CD14-positive monocyte (primary cell): ENCODE measurements around the gene KCNMA1. TPM values are rescaled to one million over a fixed set of nuclear protein-coding genes. Genes with fewer than 3 reads are reported as not detected.

Experiments used
- DNase-seq, 3 donors: peaks; one replicate each; pipeline ENCODE4 v3.0.0-alpha.2; 2011 to 2022
- H2AFZ ChIP-seq: 2 replicates; pipeline ENCODE4 v1.6.0; 2012; ENCODE audit warnings: mild to moderate bottlenecking, low read depth, low read length, inconsistent platforms; ENCODE audit not compliant: insufficient read depth, poor library complexity, severe bottlenecking
- H3K27ac ChIP-seq, 2 donors: 1 replicate in 1 of 2; 2 replicates in 1 of 2; pipeline ENCODE4 v1.5.1; 2012 to 2013; ENCODE audit warnings: low read length in 2 of 2, control low read depth in 1 of 2, inconsistent platforms in 1 of 2, low read depth in 1 of 2, mild to moderate bottlenecking in 1 of 2
- H3K27me3 ChIP-seq, 2 donors: one replicate each; pipeline versions ENCODE4 v1.6.0 to v1.6.1; 2011 to 2013; ENCODE audit warnings: low read length in 2 of 2; ENCODE audit not compliant: control insufficient read depth in 2 of 2, insufficient read depth in 2 of 2
- H3K36me3 ChIP-seq, 2 donors: replicated peaks in 1 of 2; 1 replicate in 1 of 2; 2 replicates in 1 of 2; pipeline versions ENCODE4 v1.5.1 to v1.6.1; 2012 to 2013; ENCODE audit warnings: low read length in 2 of 2, control low read depth in 1 of 2, inconsistent platforms in 1 of 2, mild to moderate bottlenecking in 1 of 2; ENCODE audit not compliant: insufficient read depth in 2 of 2, control insufficient read depth in 1 of 2
- H3K4me1 ChIP-seq, 2 donors: 1 replicate in 1 of 2; 2 replicates in 1 of 2; pipeline versions ENCODE4 v1.5.1 to v1.6.1; 2012 to 2013; ENCODE audit warnings: low read length in 2 of 2, control low read depth in 1 of 2, inconsistent platforms in 1 of 2, mild to moderate bottlenecking in 1 of 2, moderate library complexity in 1 of 2; ENCODE audit not compliant: insufficient read depth in 2 of 2, control insufficient read depth in 1 of 2
- H3K4me2 ChIP-seq: replicated peaks from 2 replicates; pipeline ENCODE3; 2012; ENCODE audit warnings: low read length, moderate library complexity, mild to moderate bottlenecking; ENCODE audit not compliant: poor library complexity, severe bottlenecking; ENCODE audit errors: extremely low read depth
- H3K4me3 ChIP-seq, 3 experiments: fragments of 200-600 bp in 1 of 3; sonication (generic) in 1 of 3; replicated peaks in 1 of 3; 1 replicate in 2 of 3; 2 replicates in 1 of 3; pipeline ENCODE4 v1.5.1; 2011 to 2013; ENCODE audit warnings: low read length in 3 of 3, mild to moderate bottlenecking in 3 of 3, control low read depth in 2 of 3, low read depth in 2 of 3, inconsistent platforms in 1 of 3, moderate library complexity in 1 of 3
- H3K79me2 ChIP-seq: 2 replicates; pipeline ENCODE4 v1.6.0; 2012; ENCODE audit warnings: mild to moderate bottlenecking, control low read depth, inconsistent platforms, low read length, moderate library complexity; ENCODE audit not compliant: insufficient read depth
- H3K9ac ChIP-seq: 2 replicates; pipeline ENCODE4 v1.6.0; 2017; ENCODE audit warnings: low read length, mild to moderate bottlenecking; ENCODE audit not compliant: insufficient read depth, poor library complexity, severe bottlenecking
- H3K9me3 ChIP-seq, 2 donors: replicated peaks in 1 of 2; 1 replicate in 1 of 2; 2 replicates in 1 of 2; pipeline versions ENCODE4 v1.5.1 to v1.6.1; 2012 to 2013; ENCODE audit warnings: low read length in 2 of 2, control low read depth in 1 of 2; ENCODE audit not compliant: control insufficient read depth in 1 of 2, insufficient read depth in 1 of 2
- H4K20me1 ChIP-seq: 2 replicates; pipeline ENCODE4 v1.6.0; 2012; ENCODE audit warnings: mild to moderate bottlenecking, low read length, control low read depth, moderate library complexity; ENCODE audit not compliant: insufficient read depth
- H3K27ac Mint-ChIP-seq, 7 donors: one replicate each; pipeline ENCODE4 v1.8.0; 2020; ENCODE audit warnings: mild to moderate bottlenecking in 7 of 7, mixed read lengths in 7 of 7, moderate library complexity in 6 of 7, inconsistent platforms in 2 of 7
- H3K27me3 Mint-ChIP-seq, 3 donors: one replicate each; pipeline ENCODE4 v1.8.0; 2021 to 2022; ENCODE audit warnings: low read depth in 3 of 3, mild to moderate bottlenecking in 3 of 3, mixed read lengths in 3 of 3, moderate library complexity in 3 of 3, inconsistent platforms in 1 of 3
- H3K36me3 Mint-ChIP-seq, 2 donors: one replicate each; pipeline ENCODE4 v1.8.0; 2020; ENCODE audit warnings: mixed read lengths in 2 of 2, inconsistent platforms in 1 of 2, mild to moderate bottlenecking in 1 of 2
- H3K4me1 Mint-ChIP-seq: one replicate; pipeline ENCODE4 v1.8.0; 2020; ENCODE audit warnings: mild to moderate bottlenecking, mixed read lengths
- H3K4me3 Mint-ChIP-seq, 2 donors: one replicate each; pipeline ENCODE4 v1.8.0; 2020; ENCODE audit warnings: mild to moderate bottlenecking in 2 of 2, mixed read lengths in 2 of 2, moderate library complexity in 1 of 2
- H3K9me3 Mint-ChIP-seq, 7 donors: one replicate each; pipeline ENCODE4 v1.8.0; 2020 to 2022; ENCODE audit warnings: mixed read lengths in 7 of 7, mild to moderate bottlenecking in 6 of 7, moderate library complexity in 6 of 7, inconsistent platforms in 2 of 7
- CTCF ChIP-seq: fragments of 200-600 bp; IDR thresholded peaks from one replicate; pipeline ENCODE4 v1.8.0; 2022; ENCODE audit warnings: antibody characterized with exemption, mild to moderate bottlenecking
- WGBS: methylation state at CpG from one replicate; pipeline ENCODE4 v1.1.5; 2013; ENCODE audit warnings: missing lambda C conversion rate; ENCODE audit not compliant: insufficient coverage; 5-methylcytosine and 5-hydroxymethylcytosine counted together
- intact Hi-C, 2 donors: fragments of 100-400 bp; cut with micrococcal nuclease; formaldehyde crosslinking; loops; one replicate each; pipeline versions ENCODE4 v1.15.0 to v1.15.1; 2023
- polyA plus RNA-seq, 3 donors: library from polyadenylated mRNA; depleted of rRNA in 1 of 3; unstranded in 2 of 3; stranded (reverse) in 1 of 3; fragments of 300-500 nt in 2 of 3; fragments of >200 nt in 1 of 3; fragmentation: Illumina TruSeq in 2 of 3; gene quantifications; 1 replicate in 2 of 3; 2 replicates in 1 of 3; pipeline ENCODE4 v1.2.3, GENCODE V29; 2012 to 2021

KCNMA1 gene
- polyA plus RNA-seq, 3 donors: 0.11 to 1.0 TPM; not detected in 1

DNA sequence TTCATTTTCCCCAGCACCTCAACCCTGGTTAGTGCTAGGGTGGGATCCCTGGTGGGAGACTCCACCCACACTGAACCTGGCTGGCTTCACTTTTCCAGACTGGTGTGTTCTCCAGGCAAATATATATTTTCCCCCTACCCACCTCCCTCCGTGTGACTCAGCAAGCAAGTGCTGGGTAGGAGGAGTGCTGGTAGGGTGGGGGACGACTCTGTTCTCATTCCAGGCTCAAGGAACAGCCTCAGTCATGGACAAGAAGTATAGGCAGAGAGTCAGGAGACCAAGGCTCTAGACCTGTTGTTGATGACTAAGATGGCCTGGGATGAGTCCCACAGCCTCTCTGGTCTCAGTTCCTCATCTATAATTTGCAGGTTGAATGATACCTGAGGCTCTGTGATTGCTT, 328.1 kb downstream of the KCNMA1 start:
- H3K4me2 ChIP-seq: no peak overlapping the region
- no CpG with 5 or more reads among the region's 2 CpGs for WGBS
- Mint-ChIP-seq H3K27ac (no peak overlapping the region), H3K36me3 (no peaks in the 10 kb centered on the region), H3K9me3 (peaks cover 0 to 1% (median 0%) of the 10 kb centered on the region in 7 donors), H3K27me3 (peaks cover 11 to 21% (median 13%) of the 10 kb centered on the region in 3 donors), H3K4me1 (no peaks in the 10 kb centered on the region), H3K4me3 (no peak overlapping the region)
- DNase-seq: no peak
- intact Hi-C loops: no loop called here
- H3K4me3 ChIP-seq: no peak overlapping the region
- no peaks in the 10 kb centered on the region for H3K36me3 ChIP-seq
- no peak for TF ChIP-seq CTCF
- no peaks in the 10 kb centered on the region for H3K79me2 ChIP-seq
- H4K20me1 ChIP-seq: no peaks in the 10 kb centered on the region
- no peak overlapping the region for H3K27ac ChIP-seq
- H3K9ac ChIP-seq: no peak overlapping the region
- no peaks in the 10 kb centered on the region for H3K27me3 ChIP-seq
- no peaks in the 10 kb centered on the region for H3K9me3 ChIP-seq
- H2AFZ ChIP-seq: no peak overlapping the region
- H3K4me1 ChIP-seq: no peaks in the 10 kb centered on the region

GRCh38 chr10:77309092-77309491, 328.5 kb downstream of the KCNMA1 start:
- no peak overlapping the region for H2AFZ ChIP-seq
- Mint-ChIP-seq H3K4me1 (no peaks in the 10 kb centered on the region), H3K27ac (no peak overlapping the region), H3K27me3 (peaks cover 11 to 22% (median 12%) of the 10 kb centered on the region in 3 donors), H3K36me3 (no peaks in the 10 kb centered on the region), H3K9me3 (peaks cover 0 to 1% (median 0%) of the 10 kb centered on the region in 7 donors), H3K4me3 (no peak overlapping the region)
- H4K20me1 ChIP-seq: no peaks in the 10 kb centered on the region
- intact Hi-C loops: no loop called here
- H3K9me3 ChIP-seq: no peaks in the 10 kb centered on the region
- no peak overlapping the region for H3K4me2 ChIP-seq
- H3K36me3 ChIP-seq: no peaks in the 10 kb centered on the region
- no peaks in the 10 kb centered on the region for H3K4me1 ChIP-seq
- H3K27me3 ChIP-seq: no peaks in the 10 kb centered on the region
- no peak overlapping the region for H3K9ac ChIP-seq
- H3K4me3 ChIP-seq: no peak overlapping the region
- no peak overlapping the region for H3K27ac ChIP-seq
- TF ChIP-seq CTCF: no peak
- no peaks in the 10 kb centered on the region for H3K79me2 ChIP-seq
- DNase-seq: no peak
- 86% methylated on average over 1 of the region's 6 CpGs for WGBS
